Prostate gland (tissue), 2 donors: ENCODE results near the gene FRMD3.

Experiments used
- POLR2A ChIP-seq: fragments of 450-650 bp; IDR thresholded peaks from one replicate; pipeline ENCODE4 v1.6.1; 2016; ENCODE audit warnings: antibody characterized with exemption, mild to moderate bottlenecking
- POLR2AphosphoS5 ChIP-seq: sonication (generic); formaldehyde crosslinking; IDR thresholded peaks from one replicate; pipeline ENCODE4 v1.6.1; 2017; ENCODE audit warnings: antibody characterized with exemption
- TF ChIP-seq, protein P1 (sequence below), 4 experiments: fragments of 200-600 bp in 2 of 4; fragments of 450-650 bp in 2 of 4; sonication (generic) in 2 of 4; IDR thresholded peaks; 1 replicate in 3 of 4; 2 replicates in 1 of 4; pipeline ENCODE4 v1.5.1; 2016 to 2019; ENCODE audit warnings: antibody characterized with exemption in 4 of 4, mild to moderate bottlenecking in 2 of 4, moderate library complexity in 2 of 4

GRCh38 chr9:83497441-83497840 lies 40.8 kb downstream of the FRMD3 start:
- TF ChIP-seq POLR2AphosphoS5, result no peak
- TF ChIP-seq POLR2A, result no peak
- TF ChIP-seq, protein P1, sequence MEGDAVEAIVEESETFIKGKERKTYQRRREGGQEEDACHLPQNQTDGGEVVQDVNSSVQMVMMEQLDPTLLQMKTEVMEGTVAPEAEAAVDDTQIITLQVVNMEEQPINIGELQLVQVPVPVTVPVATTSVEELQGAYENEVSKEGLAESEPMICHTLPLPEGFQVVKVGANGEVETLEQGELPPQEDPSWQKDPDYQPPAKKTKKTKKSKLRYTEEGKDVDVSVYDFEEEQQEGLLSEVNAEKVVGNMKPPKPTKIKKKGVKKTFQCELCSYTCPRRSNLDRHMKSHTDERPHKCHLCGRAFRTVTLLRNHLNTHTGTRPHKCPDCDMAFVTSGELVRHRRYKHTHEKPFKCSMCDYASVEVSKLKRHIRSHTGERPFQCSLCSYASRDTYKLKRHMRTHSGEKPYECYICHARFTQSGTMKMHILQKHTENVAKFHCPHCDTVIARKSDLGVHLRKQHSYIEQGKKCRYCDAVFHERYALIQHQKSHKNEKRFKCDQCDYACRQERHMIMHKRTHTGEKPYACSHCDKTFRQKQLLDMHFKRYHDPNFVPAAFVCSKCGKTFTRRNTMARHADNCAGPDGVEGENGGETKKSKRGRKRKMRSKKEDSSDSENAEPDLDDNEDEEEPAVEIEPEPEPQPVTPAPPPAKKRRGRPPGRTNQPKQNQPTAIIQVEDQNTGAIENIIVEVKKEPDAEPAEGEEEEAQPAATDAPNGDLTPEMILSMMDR (IDR thresholded peaks at IDR 0.05), result no peak
